ENCODE data around the gene RANBP10. TPM values are rescaled to one million over a fixed set of nuclear protein-coding genes. Genes with fewer than 3 reads are reported as not detected.

The RANBP10 gene
- total RNA-seq, 1 experiment from 2014 or later = 17.2 TPM

DNA sequence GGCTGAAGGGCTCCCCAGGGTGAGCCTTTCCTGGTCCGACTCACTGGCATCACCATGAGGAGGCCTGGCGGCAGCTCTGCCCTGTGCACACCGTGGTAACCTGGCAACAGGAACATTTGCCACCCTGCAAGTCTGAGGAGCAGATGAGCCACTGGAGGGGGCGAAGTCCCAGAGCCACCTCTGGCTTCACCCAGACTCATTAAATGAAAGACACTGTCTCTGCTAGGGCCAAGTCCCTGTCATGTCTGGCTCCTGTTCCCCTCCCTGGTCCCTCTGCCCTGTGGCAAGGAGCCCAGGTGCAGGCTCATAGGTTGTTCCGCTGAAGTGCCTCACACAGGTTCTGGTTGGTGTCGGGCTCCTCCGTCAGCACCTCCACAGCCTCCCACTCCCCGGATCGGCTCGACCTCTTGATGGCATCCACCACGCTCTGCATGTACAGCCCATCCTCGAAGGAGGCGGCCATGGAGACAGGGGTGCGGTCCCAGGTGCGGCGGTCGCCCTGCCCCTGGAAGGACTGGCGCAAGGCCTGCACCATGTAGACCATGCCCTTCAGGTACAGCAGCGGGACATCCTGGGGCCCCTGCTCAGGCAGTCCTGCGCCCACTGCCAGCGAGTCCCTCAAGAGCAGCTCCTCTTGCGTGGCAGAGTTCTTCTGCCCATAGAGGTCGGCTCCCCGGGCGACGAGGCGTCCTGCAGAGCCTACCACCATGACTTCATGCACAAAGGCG lies 131.3 kb downstream of the RANBP10 start:
- ChIA-PET CTCF (interaction anchor here (0.6 kb wide), 2 partner anchors 112 to 117 kb away, joined by 3 read pairs; no protein-coding TSS in a partner anchor), POLR2A (no interaction called here)
- TSS peak; percentile 17 for BruUV-seq (replicated peaks)
- no peak overlapping the region for H3K4me3 Mint-ChIP-seq (ENCODE audit: unreplicated experiment)
- H3K27me3 Mint-ChIP-seq (ENCODE audit: insufficient read depth, unreplicated experiment) = no peaks in the 10 kb centered on the region
- no peaks in the 10 kb centered on the region for H3K9me3 Mint-ChIP-seq (ENCODE audit: unreplicated experiment)
- intact Hi-C loops (cut with micrococcal nuclease) = loop anchor here (10.0 kb wide), 1 partner anchor 170 kb away; the partner anchor contains the start of genes CENPT, NUTF2 and THAP11
- no peak overlapping the region for H3K27ac Mint-ChIP-seq (ENCODE audit: low read depth, unreplicated experiment)
- peaks cover 18% of the 10 kb centered on the region for H3K36me3 Mint-ChIP-seq (ENCODE audit: insufficient read depth, unreplicated experiment)
- H3K4me1 Mint-ChIP-seq (ENCODE audit: insufficient read depth, unreplicated experiment) = peaks cover 15% of the 10 kb centered on the region
- TF ChIP-seq, protein P1, sequence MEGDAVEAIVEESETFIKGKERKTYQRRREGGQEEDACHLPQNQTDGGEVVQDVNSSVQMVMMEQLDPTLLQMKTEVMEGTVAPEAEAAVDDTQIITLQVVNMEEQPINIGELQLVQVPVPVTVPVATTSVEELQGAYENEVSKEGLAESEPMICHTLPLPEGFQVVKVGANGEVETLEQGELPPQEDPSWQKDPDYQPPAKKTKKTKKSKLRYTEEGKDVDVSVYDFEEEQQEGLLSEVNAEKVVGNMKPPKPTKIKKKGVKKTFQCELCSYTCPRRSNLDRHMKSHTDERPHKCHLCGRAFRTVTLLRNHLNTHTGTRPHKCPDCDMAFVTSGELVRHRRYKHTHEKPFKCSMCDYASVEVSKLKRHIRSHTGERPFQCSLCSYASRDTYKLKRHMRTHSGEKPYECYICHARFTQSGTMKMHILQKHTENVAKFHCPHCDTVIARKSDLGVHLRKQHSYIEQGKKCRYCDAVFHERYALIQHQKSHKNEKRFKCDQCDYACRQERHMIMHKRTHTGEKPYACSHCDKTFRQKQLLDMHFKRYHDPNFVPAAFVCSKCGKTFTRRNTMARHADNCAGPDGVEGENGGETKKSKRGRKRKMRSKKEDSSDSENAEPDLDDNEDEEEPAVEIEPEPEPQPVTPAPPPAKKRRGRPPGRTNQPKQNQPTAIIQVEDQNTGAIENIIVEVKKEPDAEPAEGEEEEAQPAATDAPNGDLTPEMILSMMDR (IDR thresholded peaks at IDR 0.05; ENCODE audit: unreplicated experiment) = no peak
- no peak for DNase-seq (ENCODE audit: unreplicated experiment)

DNA sequence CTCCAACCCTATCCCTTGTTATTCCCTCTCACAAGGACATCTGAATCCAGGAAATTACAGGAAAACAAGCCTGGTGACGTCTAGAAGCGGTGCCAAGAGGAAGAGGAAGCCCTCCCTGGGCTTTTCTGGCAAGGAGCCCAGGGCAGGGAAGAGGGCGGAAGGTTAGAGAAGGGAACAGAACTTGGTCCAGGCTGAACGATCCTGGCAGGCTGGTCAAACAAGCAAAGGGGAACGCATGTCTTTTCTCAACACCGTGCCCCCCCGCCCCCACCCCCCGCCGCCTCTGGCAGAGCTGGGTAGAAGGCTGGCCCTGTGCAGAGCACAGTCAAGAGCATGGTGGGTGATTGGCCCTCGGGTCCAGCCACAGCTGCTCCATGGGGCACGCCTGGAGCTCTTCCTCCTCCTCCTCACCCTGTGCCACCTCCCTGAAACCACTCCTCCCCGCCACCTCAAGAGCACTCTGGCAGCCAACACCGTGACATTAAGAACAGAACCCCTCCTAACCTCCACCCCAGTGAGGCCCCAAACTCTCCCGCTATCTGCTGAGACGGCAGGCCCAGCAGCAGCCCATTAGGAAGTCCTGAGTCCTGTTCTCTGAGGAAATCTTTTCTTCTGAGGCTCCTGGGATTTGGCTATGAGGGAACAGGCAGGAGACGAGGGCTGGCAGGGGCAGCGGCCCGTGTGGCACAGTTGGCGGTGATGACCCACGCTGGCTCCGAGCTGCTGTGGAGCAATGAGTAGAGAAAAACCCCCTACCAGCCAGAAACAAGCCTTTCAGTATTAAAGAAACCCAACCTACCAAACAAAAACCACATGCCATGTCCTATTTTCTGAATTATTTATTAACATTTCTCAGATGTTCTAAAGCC lies 132.4 kb downstream of the RANBP10 start:
- Mint-ChIP-seq H3K36me3 (ENCODE audit: insufficient read depth, unreplicated experiment) (peaks cover 12% of the 10 kb centered on the region), H3K4me1 (ENCODE audit: insufficient read depth, unreplicated experiment) (peaks cover 15% of the 10 kb centered on the region), H3K27ac (ENCODE audit: low read depth, unreplicated experiment) (no peak overlapping the region), H3K4me3 (ENCODE audit: unreplicated experiment) (no peak overlapping the region), H3K9me3 (ENCODE audit: unreplicated experiment) (no peaks in the 10 kb centered on the region), H3K27me3 (ENCODE audit: insufficient read depth, unreplicated experiment) (no peaks in the 10 kb centered on the region)
- DNase-seq (ENCODE audit: unreplicated experiment) = peak; percentile 68
- BruUV-seq (replicated peaks) = no TSS peak
- TF ChIP-seq, protein P1 (IDR thresholded peaks at IDR 0.05; ENCODE audit: unreplicated experiment) = no peak
- ChIA-PET POLR2A (interaction anchor here (1.3 kb wide), 1 partner anchor 46 kb away, joined by 4 read pairs; the partner anchor contains the start of gene GFOD2), CTCF (interaction anchor here (0.6 to 3.3 kb wide), 13 partner anchors 11 to 260 kb away, joined by 3 to 15 read pairs (median 5); partner anchors contain the start of genes RANBP10 and TSNAXIP1)
- intact Hi-C loops (cut with micrococcal nuclease) = loop anchor here (1.0 to 10.0 kb wide), 2 partner anchors 171 to 254 kb away; partner anchors contain the start of genes CENPT, NUTF2 and THAP11

Other genes starting within 250 kb of the RANBP10 start
- gene CTCF, start 244.0 kb downstream of the RANBP10 start, total RNA-seq (2022) = 29.7 and 40.6 TPM in 2 replicates
- 1.6 and 1.9 TPM in 2 replicates for gene CARMIL2, start 161.4 kb downstream of the RANBP10 start, total RNA-seq (2022)
- gene ACD, start 146.3 kb downstream of the RANBP10 start, total RNA-seq (2022) = 26.1 and 33.6 TPM in 2 replicates
- gene PARD6A, start 145.6 kb downstream of the RANBP10 start, total RNA-seq (2022) = 3.2 and 4.5 TPM in 2 replicates
- 12.8 and 14.5 TPM in 2 replicates for gene ENKD1, start 139.8 kb downstream of the RANBP10 start, total RNA-seq (2022)
- gene C16orf86, start 139.7 kb downstream of the RANBP10 start, total RNA-seq (2022) = 0.54 and 0.65 TPM in 2 replicates
- 14.8 and 19.0 TPM in 2 replicates for gene GFOD2, start 87.2 kb downstream of the RANBP10 start, total RNA-seq (2022)
- gene TSNAXIP1, start 329 bp upstream of the RANBP10 start, total RNA-seq (2022) = 1.1 and 1.5 TPM in 2 replicates
- gene THAP11, start 35.8 kb upstream of the RANBP10 start, total RNA-seq (2022) = 18.3 and 20.5 TPM in 2 replicates
- gene NUTF2, start 40.4 kb upstream of the RANBP10 start, total RNA-seq (2022) = 133 TPM in 2 replicates
- gene CENPT, start 41.1 kb upstream of the RANBP10 start, total RNA-seq (2022) = 30.9 and 35.5 TPM in 2 replicates
- gene EDC4, start 66.5 kb upstream of the RANBP10 start, total RNA-seq (2022) = 50.9 and 51.3 TPM in 2 replicates
- 0.81 TPM in 1 of 2 replicates, not detected in the other for gene NRN1L, start 78.3 kb upstream of the RANBP10 start, total RNA-seq (2022)
- gene PSKH1, start 86.7 kb upstream of the RANBP10 start, total RNA-seq (2022) = 21.7 and 27.9 TPM in 2 replicates
- 0.52 and 1.6 TPM in 2 replicates for gene CTRL, start 125.3 kb upstream of the RANBP10 start, total RNA-seq (2022)
- gene PSMB10, start 130.3 kb upstream of the RANBP10 start, total RNA-seq (2022) = 20.3 and 32.7 TPM in 2 replicates
- gene LCAT, start 137.6 kb upstream of the RANBP10 start, total RNA-seq (2022) = 35.3 and 44.5 TPM in 2 replicates
- 107 TPM in 2 replicates for gene SLC12A4, start 162.1 kb upstream of the RANBP10 start, total RNA-seq (2022)
- gene DPEP3, start 173.9 kb upstream of the RANBP10 start, total RNA-seq (2022) = not detected in 2 replicates
- not detected in 2 replicates for gene DPEP2, start 192.9 kb upstream of the RANBP10 start, total RNA-seq (2022)
- gene DPEP2NB, start 209.4 kb upstream of the RANBP10 start, total RNA-seq (2022) = not detected in 2 replicates
- gene DDX28, start 216.7 kb upstream of the RANBP10 start, total RNA-seq (2022) = 9.3 and 11.7 TPM in 2 replicates
- 24.2 and 26.4 TPM in 2 replicates for gene DUS2, start 216.7 kb upstream of the RANBP10 start, total RNA-seq (2022)

Data from MCF 10A (cell line).